GM18867 (cell line): ENCODE data around the gene NUDT16L1.
A peak's percentile ranks its signal among the peaks of the same experiment; 100 is the strongest.

Source experiments
- ATAC-seq: cut with Tn5 transposase; IDR thresholded peaks from one replicate; pipeline ENCODE4 v1.9.1; 2021; ENCODE audit warnings: mild to moderate bottlenecking, moderate library complexity; ENCODE audit not compliant: unreplicated experiment

NUDT16L1 gene

GRCh38 chr16:4682084-4682591 is 11.2 kb upstream of the NUDT16L1 start:
- ATAC-seq, result no peak

DNA sequence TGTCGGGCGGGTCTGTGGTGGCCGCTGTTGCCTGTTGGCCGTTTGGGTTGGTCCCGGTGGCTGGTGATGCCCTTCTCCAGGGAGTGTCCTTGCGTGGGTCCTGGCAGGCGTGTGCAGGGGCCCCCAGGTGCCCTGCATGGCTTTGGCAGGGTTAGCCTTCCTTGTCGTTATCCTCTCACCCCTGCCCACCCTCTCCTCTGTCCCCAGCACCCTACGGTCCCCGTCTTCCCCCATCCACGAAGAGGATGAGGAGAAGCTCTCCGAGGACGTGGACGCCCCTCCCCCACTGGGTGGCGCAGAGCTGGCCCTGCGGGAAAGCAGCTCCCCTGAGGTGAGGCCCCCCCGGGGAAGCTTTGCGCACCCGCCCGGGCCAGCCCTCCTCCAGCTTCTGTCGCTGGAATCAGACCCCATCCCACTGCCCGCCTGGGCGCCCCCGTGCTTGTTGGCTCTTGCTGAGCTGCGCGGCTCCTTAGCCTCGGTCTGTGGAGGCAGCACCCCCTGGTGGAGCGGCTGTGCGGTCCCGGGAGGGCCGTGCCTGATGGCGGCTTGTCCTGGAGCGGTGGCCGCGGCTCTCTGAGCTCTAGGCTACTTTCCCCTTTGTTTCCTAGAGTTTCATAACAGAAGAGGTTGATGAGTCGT is 10.6 kb upstream of the NUDT16L1 start:
- no peak for ATAC-seq

- ATAC-seq, result no peak
Measured at GRCh38 chr16:4683255-4684057, 9.9 kb upstream of the NUDT16L1 start.

DNA sequence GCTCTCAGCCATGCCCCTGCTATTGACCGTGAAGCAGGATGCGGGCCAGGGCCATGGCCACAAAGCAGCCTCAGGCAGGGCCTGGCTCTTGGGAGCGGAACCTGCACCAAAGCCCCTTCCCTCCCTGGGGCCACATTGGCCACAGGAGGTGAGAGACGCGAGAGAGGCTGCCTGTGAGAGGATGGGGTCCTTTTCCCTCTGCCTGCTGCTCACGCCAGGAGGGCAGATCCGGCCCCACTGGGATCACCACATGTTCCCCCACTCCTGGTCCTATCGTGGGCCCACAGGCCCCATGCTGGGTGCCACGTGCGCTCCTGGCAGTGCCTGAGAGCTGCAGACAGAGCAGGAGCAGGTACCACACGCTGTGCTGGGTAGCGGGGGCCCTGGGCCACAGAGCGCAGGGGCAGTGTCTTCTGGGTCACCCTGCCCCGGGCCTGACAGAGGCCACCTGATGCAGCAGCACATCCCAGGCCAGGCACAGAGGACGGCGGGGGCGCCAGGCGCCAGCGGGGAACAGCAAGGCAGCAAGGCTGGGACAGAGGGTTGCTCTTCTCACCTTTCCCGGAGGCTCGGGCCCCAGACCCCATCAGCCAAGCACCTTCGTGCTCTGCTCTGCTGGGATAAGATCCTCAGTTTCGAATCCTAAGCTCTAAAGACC is 9.2 kb upstream of the NUDT16L1 start:
- no peak for ATAC-seq

DNA sequence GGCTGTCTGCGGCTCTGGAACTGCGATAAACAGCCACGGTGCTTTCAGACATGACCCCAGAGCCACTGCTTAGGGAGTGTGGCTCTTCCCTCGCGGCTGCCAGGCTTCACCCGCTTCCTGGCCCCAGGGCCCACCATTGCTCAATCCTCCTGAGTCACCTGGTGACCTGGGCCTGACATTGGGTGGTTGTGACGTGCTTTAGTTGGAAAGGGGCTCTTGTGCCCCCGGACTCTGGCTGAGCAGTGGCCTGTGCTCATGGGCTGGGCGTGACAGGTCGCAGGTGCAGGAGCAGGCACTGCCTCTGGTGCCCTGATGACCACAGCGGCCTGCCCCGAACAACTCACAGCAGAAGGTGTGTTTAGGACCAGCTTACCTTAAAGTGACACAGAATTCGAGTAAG is 8.6 kb upstream of the NUDT16L1 start:
- no peak for ATAC-seq

GRCh38 chr16:4685292-4685691 is 8.1 kb upstream of the NUDT16L1 start:
- ATAC-seq, result no peak

GRCh38 chr16:4685776-4686496 is 7.4 kb upstream of the NUDT16L1 start:
- ATAC-seq, result no peak

- no peak for ATAC-seq
Measured at GRCh38 chr16:4686497-4687210, 6.7 kb upstream of the NUDT16L1 start.

- no peak for ATAC-seq
Measured at GRCh38 chr16:4687416-4687815, 5.9 kb upstream of the NUDT16L1 start.

GRCh38 chr16:4687946-4688673 is 5.3 kb upstream of the NUDT16L1 start:
- ATAC-seq, result no peak

DNA sequence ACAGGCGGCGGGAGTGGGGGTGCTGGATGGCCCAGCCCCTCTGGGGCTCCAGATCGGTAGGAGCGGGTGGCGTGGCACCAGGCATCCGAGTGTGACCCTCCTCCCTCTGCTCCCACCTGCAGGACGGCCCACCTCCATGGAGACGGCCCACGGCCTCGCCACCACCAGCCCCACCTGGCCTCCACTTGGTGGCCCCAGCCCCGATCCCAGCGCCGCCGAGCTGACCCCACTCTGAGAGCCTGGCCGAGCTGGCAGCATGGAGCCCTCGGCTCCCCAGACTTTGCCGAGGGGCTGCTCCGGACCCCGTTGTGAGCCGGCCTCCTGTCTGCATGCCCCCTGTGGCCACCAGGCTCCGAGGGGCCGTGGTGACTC is 4.7 kb upstream of the NUDT16L1 start:
- no peak for ATAC-seq

DNA sequence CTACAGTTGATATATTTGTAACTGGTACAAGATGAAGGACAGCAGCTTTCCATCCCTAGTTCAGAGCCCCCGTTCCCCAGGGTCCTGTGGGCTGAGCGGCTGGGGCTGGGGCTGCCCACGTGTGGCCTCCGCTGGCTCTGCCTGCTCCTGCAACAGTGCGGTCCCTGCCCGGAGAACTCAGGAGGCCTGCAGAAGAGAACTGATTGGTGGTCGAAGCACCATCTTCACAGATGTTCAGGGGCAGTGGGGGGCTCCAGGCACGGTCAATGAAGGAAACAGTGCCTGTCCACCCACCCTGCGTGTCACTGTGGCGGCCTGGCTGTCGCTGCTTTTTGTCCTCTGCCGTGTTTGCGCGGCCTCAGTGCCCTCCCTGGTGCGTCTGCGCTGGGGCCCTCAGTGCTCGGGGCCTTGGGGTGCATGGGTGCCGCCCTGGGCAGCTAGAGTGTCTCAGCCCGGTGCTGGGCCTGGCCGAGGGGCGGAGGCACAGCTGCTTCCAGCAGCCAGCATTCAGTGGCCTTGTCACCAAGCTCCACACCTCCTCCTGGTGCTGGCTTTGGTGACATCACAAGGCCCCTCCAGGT is 4.2 kb upstream of the NUDT16L1 start:
- ATAC-seq, result no peak

- no peak for ATAC-seq
Measured at GRCh38 chr16:4689864-4690704, 3.3 kb upstream of the NUDT16L1 start.

- ATAC-seq, result no peak
Measured at GRCh38 chr16:4690946-4691665, 2.3 kb upstream of the NUDT16L1 start.

- ATAC-seq, result no peak
Measured at GRCh38 chr16:4691666-4692412, 1.5 kb upstream of the NUDT16L1 start.

GRCh38 chr16:4692460-4693295 is 684 bp upstream of the NUDT16L1 start:
- ATAC-seq, result peak; percentile 12
